Gastroesophageal sphincter (tissue), 4 donors: ENCODE results near the gene SLC28A1. TPM values are rescaled to one million over a fixed set of nuclear protein-coding genes. Genes with fewer than 3 reads are reported as not detected.

ENCODE experiments used
- ATAC-seq: fragments of 150-250 bp; one replicate; pipeline ENCODE4 v1.9.1; 2016; ENCODE audit warnings: mild to moderate bottlenecking, moderate library complexity
- H3K27ac ChIP-seq, 4 donors: fragments of 200-600 bp; sonication (generic) in 3 of 4; 1 replicate in 3 of 4; 2 replicates in 1 of 4; pipeline ENCODE4 v1.5.1; 2016 to 2019
- H3K27me3 ChIP-seq: fragments of 200-600 bp; sonication (generic); one replicate; pipeline ENCODE4 v1.5.1; 2019
- H3K36me3 ChIP-seq, 2 donors: fragments of 200-600 bp; sonication (generic); one replicate each; pipeline ENCODE4 v1.5.1; 2019; ENCODE audit warnings: control low read depth in 1 of 2
- H3K4me1 ChIP-seq, 3 donors: fragments of 200-600 bp; sonication (generic); 1 replicate in 2 of 3; 2 replicates in 1 of 3; pipeline ENCODE4 v1.5.1; 2016 to 2019; ENCODE audit warnings: control low read depth in 2 of 3
- H3K4me3 ChIP-seq, 2 donors: fragments of 200-600 bp; sonication (generic); one replicate each; pipeline ENCODE4 v1.5.1; 2019; ENCODE audit warnings: mild to moderate bottlenecking in 1 of 2, moderate library complexity in 1 of 2
- H3K9me3 ChIP-seq, 3 donors: fragments of 200-600 bp; sonication (generic); one replicate each; pipeline ENCODE4 v1.5.1; 2017 to 2019; ENCODE audit warnings: control low read depth in 2 of 3
- CTCF ChIP-seq, 4 experiments: fragments of 200-600 bp in 2 of 4; fragments of 450-650 bp in 2 of 4; sonication (generic) in 1 of 4; IDR thresholded peaks; one replicate each; pipeline ENCODE4 v1.5.1; 2017 to 2019; ENCODE audit warnings: antibody characterized with exemption in 4 of 4, mild to moderate bottlenecking in 2 of 4, moderate library complexity in 2 of 4
- EP300 ChIP-seq: sonication (generic); formaldehyde crosslinking; IDR thresholded peaks from one replicate; pipeline ENCODE4 v1.6.1; 2017; ENCODE audit warnings: antibody characterized with exemption, mild to moderate bottlenecking
- POLR2A ChIP-seq, 2 donors: fragments of 450-650 bp; IDR thresholded peaks; one replicate each; pipeline ENCODE4 v1.6.1; 2017; ENCODE audit warnings: antibody characterized with exemption in 2 of 2, mild to moderate bottlenecking in 2 of 2, moderate library complexity in 1 of 2
- POLR2AphosphoS5 ChIP-seq: sonication (generic); formaldehyde crosslinking; IDR thresholded peaks from one replicate; pipeline ENCODE4 v1.6.1; 2017; ENCODE audit warnings: antibody characterized with exemption
- WGBS, 2 donors: methylation state at CpG; one replicate each; pipeline ENCODE4 v1.1.5; 2018; ENCODE audit warnings: low coverage in 1 of 2; 5-methylcytosine and 5-hydroxymethylcytosine counted together
- total RNA-seq, 4 donors: library from RNA; depleted of rRNA; stranded (reverse); fragments of >200 nt; gene quantifications; one replicate each; pipeline ENCODE4 v1.1.0, GENCODE V29; 2016

SLC28A1 gene
- total RNA-seq, 4 donors from 2014 or later: not detected

- no peak for ATAC-seq
- 100% methylated on average over 2 of the region's 3 CpGs; no CpG with 5 or more reads in 1 of the 2 donors for WGBS, 2 donors
- Histone ChIP-seq H3K4me3 (no peak overlapping the region), H3K36me3 (no peaks in the 10 kb centered on the region), H3K9me3 (no peaks in the 10 kb centered on the region), H3K27me3 (no peaks in the 10 kb centered on the region), H3K4me1 (no peaks in the 10 kb centered on the region), H3K27ac (no peak overlapping the region)
- TF ChIP-seq POLR2AphosphoS5: no peak
- no peak for TF ChIP-seq EP300
- TF ChIP-seq POLR2A (IDR thresholded peaks at IDR 0.05): no peak
- TF ChIP-seq CTCF (IDR thresholded peaks at IDR 0.05): no peak
Observed at GRCh38 chr15:84968301-84968700, 83.8 kb downstream of the SLC28A1 start.

- TF ChIP-seq EP300: no peak
- no peak for TF ChIP-seq CTCF (IDR thresholded peaks at IDR 0.05)
- TF ChIP-seq POLR2A (IDR thresholded peaks at IDR 0.05): no peak
- no peak overlapping the region for H3K4me3 ChIP-seq
- no peaks in the 10 kb centered on the region for H3K4me1 ChIP-seq
- H3K9me3 ChIP-seq: no peaks in the 10 kb centered on the region
- H3K36me3 ChIP-seq: no peaks in the 10 kb centered on the region
- WGBS, 2 donors: 77% methylated on average over 3 of the region's 6 CpGs; no CpG with 5 or more reads in 1 of the 2 donors
- no peak for ATAC-seq
- H3K27me3 ChIP-seq: no peaks in the 10 kb centered on the region
- H3K27ac ChIP-seq: no peak overlapping the region
Observed at GRCh38 chr15:84969257-84969656, 84.8 kb downstream of the SLC28A1 start.

- Histone ChIP-seq H3K36me3 (no peaks in the 10 kb centered on the region), H3K4me1 (no peaks in the 10 kb centered on the region), H3K27me3 (no peaks in the 10 kb centered on the region), H3K9me3 (no peaks in the 10 kb centered on the region), H3K4me3 (no peak overlapping the region), H3K27ac (no peak overlapping the region)
- ATAC-seq: no peak
- no peak for TF ChIP-seq POLR2AphosphoS5
- 68 to 100% methylated on average over 2 to 3 of the region's 3 CpGs for WGBS, 2 donors
Observed at GRCh38 chr15:84970843-84971242, 86.4 kb downstream of the SLC28A1 start.

- Histone ChIP-seq H3K36me3 (no peaks in the 10 kb centered on the region), H3K9me3 (no peaks in the 10 kb centered on the region), H3K27me3 (no peaks in the 10 kb centered on the region), H3K27ac (no peak overlapping the region), H3K4me1 (no peaks in the 10 kb centered on the region), H3K4me3 (no peak overlapping the region)
- TF ChIP-seq CTCF (IDR thresholded peaks at IDR 0.05): no peak
- TF ChIP-seq EP300: no peak
- TF ChIP-seq POLR2A (IDR thresholded peaks at IDR 0.05): no peak
- no peak for TF ChIP-seq POLR2AphosphoS5
- 81 to 94% methylated on average over 8 to 12 of the region's 16 CpGs for WGBS, 2 donors
- no peak for ATAC-seq
Observed at GRCh38 chr15:84973492-84974460, 89.3 kb downstream of the SLC28A1 start.

- H3K27me3 ChIP-seq: no peaks in the 10 kb centered on the region
- no peak for TF ChIP-seq POLR2A (IDR thresholded peaks at IDR 0.05)
- no peak for TF ChIP-seq CTCF (IDR thresholded peaks at IDR 0.05)
- TF ChIP-seq POLR2AphosphoS5: no peak
- TF ChIP-seq EP300: no peak
- no peaks in the 10 kb centered on the region for H3K9me3 ChIP-seq
- no peak overlapping the region for H3K4me3 ChIP-seq
- WGBS, 2 donors: 60 to 82% methylated on average over 2 to 5 of the region's 5 CpGs
- no peak overlapping the region for H3K27ac ChIP-seq
- peaks cover 0 to 12% (median 4%) of the 10 kb centered on the region in 3 donors for H3K4me1 ChIP-seq
- no peaks in the 10 kb centered on the region for H3K36me3 ChIP-seq
- no peak for ATAC-seq
Observed at GRCh38 chr15:84975871-84976351, 91.4 kb downstream of the SLC28A1 start.
